ENCODE measurements around the gene STARD10. TPM values are rescaled to one million over a fixed set of nuclear protein-coding genes. Genes with fewer than 3 reads are reported as not detected.

Gene STARD10
- total and polyA plus RNA-seq, 9 of the 15 experiments (the other 6 are each of a cell fraction or from before 2014, with no cell fraction given): 0.15 to 52.9 (median 32.3) TPM

- H3K36me3 ChIP-seq (ENCODE audit: control insufficient read depth, insufficient read depth, low read length): 0 out of 3 replicates have a peak, but pooled peaks cover 2% of the 10 kb centered on the region
- H3K4me1 ChIP-seq (replicated peaks in 1 of 2; ENCODE audit: control insufficient read depth in 2 of 2, insufficient read depth in 2 of 2, low read length in 2 of 2): peaks cover 2 to 21% of the 10 kb centered on the region in 2 experiments
- no peak overlapping the region for H2AFZ ChIP-seq (ENCODE audit: low read depth, low read length)
- H3K4me2 ChIP-seq (ENCODE audit: insufficient read depth, low read length): no peak overlapping the region
- H3K27me3 ChIP-seq (ENCODE audit: control insufficient read depth in 2 of 2, insufficient read depth in 2 of 2, low read length in 2 of 2): no peaks in the 10 kb centered on the region
- no peak overlapping the region for H3K4me3 ChIP-seq
- FAIRE-seq: no peak
- no peak overlapping the region for H3K27ac ChIP-seq (ENCODE audit: extremely low read depth, low read depth, low read length)
- WGBS (ENCODE audit: insufficient coverage, low coverage, missing lambda C conversion rate): 79% methylated on average over 13 of the region's 13 CpGs
- intact Hi-C loops (cut with micrococcal nuclease): no loop called here
- H3K9me1 ChIP-seq (ENCODE audit: control insufficient read depth, insufficient read depth, low read length): no peaks in the 10 kb centered on the region
- ChIA-PET POLR2A (no interaction called here), CTCF (ENCODE audit: low intra/inter-chr PET ratio) (no interaction called here)
- no peaks in the 10 kb centered on the region for H4K20me1 ChIP-seq (replicated peaks; ENCODE audit: control insufficient read depth, insufficient read depth, low read length)
- no TSS peak for BruUV-seq (replicated peaks)
- in situ Hi-C loops (cut with MboI): no loop called here
- peak in 1 of 4 experiments; percentile 32 for DNase-seq (ENCODE audit: extremely low read depth in 1 of 4, low spot score in 3 of 4)
- TF ChIP-seq, protein P1, sequence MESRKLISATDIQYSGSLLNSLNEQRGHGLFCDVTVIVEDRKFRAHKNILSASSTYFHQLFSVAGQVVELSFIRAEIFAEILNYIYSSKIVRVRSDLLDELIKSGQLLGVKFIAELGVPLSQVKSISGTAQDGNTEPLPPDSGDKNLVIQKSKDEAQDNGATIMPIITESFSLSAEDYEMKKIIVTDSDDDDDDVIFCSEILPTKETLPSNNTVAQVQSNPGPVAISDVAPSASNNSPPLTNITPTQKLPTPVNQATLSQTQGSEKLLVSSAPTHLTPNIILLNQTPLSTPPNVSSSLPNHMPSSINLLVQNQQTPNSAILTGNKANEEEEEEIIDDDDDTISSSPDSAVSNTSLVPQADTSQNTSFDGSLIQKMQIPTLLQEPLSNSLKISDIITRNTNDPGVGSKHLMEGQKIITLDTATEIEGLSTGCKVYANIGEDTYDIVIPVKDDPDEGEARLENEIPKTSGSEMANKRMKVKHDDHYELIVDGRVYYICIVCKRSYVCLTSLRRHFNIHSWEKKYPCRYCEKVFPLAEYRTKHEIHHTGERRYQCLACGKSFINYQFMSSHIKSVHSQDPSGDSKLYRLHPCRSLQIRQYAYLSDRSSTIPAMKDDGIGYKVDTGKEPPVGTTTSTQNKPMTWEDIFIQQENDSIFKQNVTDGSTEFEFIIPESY (CRISPR knock-in tag; IDR thresholded peaks at IDR 0.05): 0 out of 2 replicates have a peak, but pooled peaks have one; percentile 40
- peak in 1 of 2 experiments; percentile 25; a peak in 1 of 4 replicates for TF ChIP-seq RAD21 (CRISPR knock-in tag; conservative IDR thresholded peaks at IDR 0.05 in 1 of 2, IDR thresholded peaks at IDR 0.05 in 1 of 2)
- TF ChIP-seq XRCC4 (IDR thresholded peaks at IDR 0.05; ENCODE audit: extremely low read depth, insufficient read depth, insufficient read length): no peak
- TF ChIP-seq POLR2G (IDR thresholded peaks at IDR 0.05; ENCODE audit: low read depth, low read length): 0 out of 2 replicates have a peak, but pooled peaks have one; percentile 18
- TF ChIP-seq, protein P2, sequence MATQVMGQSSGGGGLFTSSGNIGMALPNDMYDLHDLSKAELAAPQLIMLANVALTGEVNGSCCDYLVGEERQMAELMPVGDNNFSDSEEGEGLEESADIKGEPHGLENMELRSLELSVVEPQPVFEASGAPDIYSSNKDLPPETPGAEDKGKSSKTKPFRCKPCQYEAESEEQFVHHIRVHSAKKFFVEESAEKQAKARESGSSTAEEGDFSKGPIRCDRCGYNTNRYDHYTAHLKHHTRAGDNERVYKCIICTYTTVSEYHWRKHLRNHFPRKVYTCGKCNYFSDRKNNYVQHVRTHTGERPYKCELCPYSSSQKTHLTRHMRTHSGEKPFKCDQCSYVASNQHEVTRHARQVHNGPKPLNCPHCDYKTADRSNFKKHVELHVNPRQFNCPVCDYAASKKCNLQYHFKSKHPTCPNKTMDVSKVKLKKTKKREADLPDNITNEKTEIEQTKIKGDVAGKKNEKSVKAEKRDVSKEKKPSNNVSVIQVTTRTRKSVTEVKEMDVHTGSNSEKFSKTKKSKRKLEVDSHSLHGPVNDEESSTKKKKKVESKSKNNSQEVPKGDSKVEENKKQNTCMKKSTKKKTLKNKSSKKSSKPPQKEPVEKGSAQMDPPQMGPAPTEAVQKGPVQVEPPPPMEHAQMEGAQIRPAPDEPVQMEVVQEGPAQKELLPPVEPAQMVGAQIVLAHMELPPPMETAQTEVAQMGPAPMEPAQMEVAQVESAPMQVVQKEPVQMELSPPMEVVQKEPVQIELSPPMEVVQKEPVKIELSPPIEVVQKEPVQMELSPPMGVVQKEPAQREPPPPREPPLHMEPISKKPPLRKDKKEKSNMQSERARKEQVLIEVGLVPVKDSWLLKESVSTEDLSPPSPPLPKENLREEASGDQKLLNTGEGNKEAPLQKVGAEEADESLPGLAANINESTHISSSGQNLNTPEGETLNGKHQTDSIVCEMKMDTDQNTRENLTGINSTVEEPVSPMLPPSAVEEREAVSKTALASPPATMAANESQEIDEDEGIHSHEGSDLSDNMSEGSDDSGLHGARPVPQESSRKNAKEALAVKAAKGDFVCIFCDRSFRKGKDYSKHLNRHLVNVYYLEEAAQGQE (IDR thresholded peaks at IDR 0.05; ENCODE audit: borderline replicate concordance): peak; percentile 13; the same call in 1 of the 2 replicates
- TF ChIP-seq, protein P2 (CRISPR knock-in tag; IDR thresholded peaks at IDR 0.05; ENCODE audit: low read depth): no peak
- TF ChIP-seq, protein P3, sequence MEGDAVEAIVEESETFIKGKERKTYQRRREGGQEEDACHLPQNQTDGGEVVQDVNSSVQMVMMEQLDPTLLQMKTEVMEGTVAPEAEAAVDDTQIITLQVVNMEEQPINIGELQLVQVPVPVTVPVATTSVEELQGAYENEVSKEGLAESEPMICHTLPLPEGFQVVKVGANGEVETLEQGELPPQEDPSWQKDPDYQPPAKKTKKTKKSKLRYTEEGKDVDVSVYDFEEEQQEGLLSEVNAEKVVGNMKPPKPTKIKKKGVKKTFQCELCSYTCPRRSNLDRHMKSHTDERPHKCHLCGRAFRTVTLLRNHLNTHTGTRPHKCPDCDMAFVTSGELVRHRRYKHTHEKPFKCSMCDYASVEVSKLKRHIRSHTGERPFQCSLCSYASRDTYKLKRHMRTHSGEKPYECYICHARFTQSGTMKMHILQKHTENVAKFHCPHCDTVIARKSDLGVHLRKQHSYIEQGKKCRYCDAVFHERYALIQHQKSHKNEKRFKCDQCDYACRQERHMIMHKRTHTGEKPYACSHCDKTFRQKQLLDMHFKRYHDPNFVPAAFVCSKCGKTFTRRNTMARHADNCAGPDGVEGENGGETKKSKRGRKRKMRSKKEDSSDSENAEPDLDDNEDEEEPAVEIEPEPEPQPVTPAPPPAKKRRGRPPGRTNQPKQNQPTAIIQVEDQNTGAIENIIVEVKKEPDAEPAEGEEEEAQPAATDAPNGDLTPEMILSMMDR (IDR thresholded peaks at IDR 0.05 in 2 of 3, conservative IDR thresholded peaks at IDR 0.05 in 1 of 3; ENCODE audit: insufficient read depth in 2 of 3, low read depth in 1 of 3, low read length in 3 of 3): peak in 2 of 3 experiments; percentile 28 to 56; a peak in 3 of 6 replicates
- H3K9me3 ChIP-seq (replicated peaks; ENCODE audit: control insufficient read depth, insufficient read depth, low read depth, low read length): no peaks in the 10 kb centered on the region
- peak overlapping the region in 1 of 2 experiments; percentile 74; a peak in 1 of 4 replicates for H3K9ac ChIP-seq (ENCODE audit: insufficient read depth in 1 of 2, low read depth in 2 of 2, low read length in 2 of 2)
- H3K79me2 ChIP-seq (ENCODE audit: control insufficient read depth, insufficient read depth, low read length): no peaks in the 10 kb centered on the region; the same call in 2 of the 3 replicates
- peak; percentile 59 for ATAC-seq
Observed at GRCh38 chr11:72764503-72764902, 29.3 kb downstream of the STARD10 start.

Data from K562 (cell line).